GM12878 (cell line): ENCODE results near the gene RPLP2.

ENCODE experiments used
- BHLHE40 ChIP-seq, 2 experiments: fragments of 450-650 bp in 1 of 2; IDR thresholded peaks; 2 replicates each; pipeline ENCODE4 v1.6.1; 2011 to 2017; ENCODE audit warnings: low read depth in 2 of 2, borderline replicate concordance in 1 of 2, improper control_type of control experiment in 1 of 2, low read length in 1 of 2, mild to moderate bottlenecking in 1 of 2
- CBFB ChIP-seq: IDR thresholded peaks from 2 replicates; pipeline ENCODE4 v1.6.1; 2016; ENCODE audit warnings: antibody characterized with exemption, low read depth
- EZH2 ChIP-seq: IDR thresholded peaks from 2 replicates; pipeline ENCODE4 v1.6.1; 2012; ENCODE audit warnings: low read depth, mild to moderate bottlenecking, control low read depth, inconsistent platforms, low read length, borderline replicate concordance; ENCODE audit not compliant: control insufficient read depth
- FOXK2 ChIP-seq: fragments of 450-650 bp; IDR thresholded peaks from 2 replicates; pipeline ENCODE4 v1.6.1; 2017; ENCODE audit warnings: mild to moderate bottlenecking, moderate library complexity
- GATAD2B ChIP-seq: fragments of 450-650 bp; conservative IDR thresholded peaks from 2 replicates; pipeline ENCODE4 v1.6.1; 2017; ENCODE audit warnings: low read depth, mild to moderate bottlenecking, moderate library complexity
- KLF5 ChIP-seq: fragments of 450-650 bp; IDR thresholded peaks from 2 replicates; pipeline ENCODE4 v1.6.1; 2014; ENCODE audit warnings: mild to moderate bottlenecking; ENCODE audit not compliant: partially characterized antibody
- NFIC ChIP-seq: IDR thresholded peaks from 2 replicates; pipeline ENCODE4 v1.6.1; 2012; ENCODE audit warnings: low read depth, mild to moderate bottlenecking, inconsistent platforms, low read length, moderate library complexity
- RAD21 ChIP-seq: IDR thresholded peaks from 2 replicates; pipeline ENCODE4 v1.6.1; 2011; ENCODE audit warnings: mild to moderate bottlenecking, low read depth, low read length, moderate library complexity; ENCODE audit not compliant: insufficient read depth
- RBBP5 ChIP-seq: fragments of 200-600 bp; sonication (generic); conservative IDR thresholded peaks from 2 replicates; pipeline ENCODE4 v1.6.1; 2016
- SUZ12 ChIP-seq: fragments of 200-600 bp; sonication (generic); IDR thresholded peaks from one replicate; pipeline ENCODE4 v1.6.1; 2018; ENCODE audit warnings: antibody characterized with exemption, mild to moderate bottlenecking; ENCODE audit not compliant: unreplicated experiment
- TBL1XR1 ChIP-seq: IDR thresholded peaks from 2 replicates; pipeline ENCODE4 v1.6.1; 2012; ENCODE audit warnings: low read depth, low read length, improper control_type of control experiment
- TF ChIP-seq, protein P1 (sequence below), 3 experiments: IDR thresholded peaks in 2 of 3; conservative IDR thresholded peaks in 1 of 3; 2 replicates each; pipeline ENCODE4 v1.5.1; 2011; ENCODE audit warnings: low read depth in 3 of 3, low read length in 3 of 3, mild to moderate bottlenecking in 3 of 3, control low read depth in 2 of 3, moderate library complexity in 2 of 3, inconsistent platforms in 1 of 3, mixed read lengths in 1 of 3; ENCODE audit not compliant: control insufficient read depth in 2 of 3, insufficient read depth in 1 of 3; ENCODE audit errors: extremely low read depth in 1 of 3
- TF ChIP-seq, protein P2 (sequence below): IDR thresholded peaks from 2 replicates; pipeline ENCODE4 v1.6.1; 2012; ENCODE audit warnings: low read length, inconsistent platforms
- TF ChIP-seq, protein P3 (sequence below): IDR thresholded peaks from 2 replicates; pipeline ENCODE4 v1.6.1; 2012; ENCODE audit warnings: low read depth, low read length, improper control_type of control experiment

DNA sequence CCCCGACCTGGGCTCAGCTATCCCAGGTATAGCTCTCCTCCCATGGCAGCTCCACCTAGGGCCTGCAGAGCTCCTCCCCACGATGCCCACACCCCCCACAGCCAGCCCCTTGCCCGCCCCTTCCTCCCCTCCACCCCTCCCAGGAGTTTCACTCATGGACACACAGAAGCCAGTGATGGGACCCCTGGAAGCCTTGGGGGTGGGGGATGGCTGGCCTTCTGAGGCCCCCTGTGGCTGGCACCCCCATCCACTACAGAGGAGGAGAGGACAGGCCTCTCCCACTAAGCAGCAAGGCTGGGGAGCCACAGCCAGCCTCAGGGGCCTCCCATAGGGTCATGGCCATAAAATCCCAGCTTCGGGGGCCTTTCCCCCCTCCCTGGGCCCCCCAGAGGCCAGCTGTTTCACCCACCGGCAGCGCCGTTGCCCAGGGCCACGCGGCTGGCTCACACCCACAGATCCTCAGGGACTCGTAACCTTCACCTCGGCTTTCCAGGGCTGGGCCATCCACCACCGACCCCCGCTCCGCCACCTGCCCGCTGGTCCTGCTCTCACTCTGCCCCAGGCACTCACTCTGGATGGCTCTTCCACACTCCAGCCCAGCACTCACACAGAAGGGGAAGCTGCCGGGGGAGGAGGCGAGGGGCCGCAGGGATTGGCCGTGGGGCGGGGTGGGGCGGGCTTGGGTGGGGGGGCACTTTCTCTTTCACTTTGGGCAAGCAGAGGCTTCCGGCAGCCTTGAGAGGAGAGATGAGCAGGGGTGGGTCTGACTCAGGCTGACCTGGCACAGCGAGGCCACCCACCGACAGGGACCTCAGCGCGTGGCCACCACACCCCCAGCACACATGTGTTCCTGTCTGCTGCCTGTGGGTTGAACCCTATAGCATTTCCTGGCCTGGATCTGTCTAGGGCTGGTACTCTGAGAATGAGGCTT lies 13.9 kb upstream of the RPLP2 start:
- TF ChIP-seq TBL1XR1 (no peak), BHLHE40 (IDR thresholded peaks at IDR 0.05; ENCODE audit: borderline replicate concordance in 1 of 2, low read depth in 2 of 2, low read length in 1 of 2) (no peak), KLF5 (no peak), RAD21 (no peak), NFIC (no peak), EZH2 (no peak), FOXK2 (no peak), GATAD2B (no peak), RBBP5 (no peak), SUZ12 (no peak), CBFB (no peak)
- TF ChIP-seq, protein P1, sequence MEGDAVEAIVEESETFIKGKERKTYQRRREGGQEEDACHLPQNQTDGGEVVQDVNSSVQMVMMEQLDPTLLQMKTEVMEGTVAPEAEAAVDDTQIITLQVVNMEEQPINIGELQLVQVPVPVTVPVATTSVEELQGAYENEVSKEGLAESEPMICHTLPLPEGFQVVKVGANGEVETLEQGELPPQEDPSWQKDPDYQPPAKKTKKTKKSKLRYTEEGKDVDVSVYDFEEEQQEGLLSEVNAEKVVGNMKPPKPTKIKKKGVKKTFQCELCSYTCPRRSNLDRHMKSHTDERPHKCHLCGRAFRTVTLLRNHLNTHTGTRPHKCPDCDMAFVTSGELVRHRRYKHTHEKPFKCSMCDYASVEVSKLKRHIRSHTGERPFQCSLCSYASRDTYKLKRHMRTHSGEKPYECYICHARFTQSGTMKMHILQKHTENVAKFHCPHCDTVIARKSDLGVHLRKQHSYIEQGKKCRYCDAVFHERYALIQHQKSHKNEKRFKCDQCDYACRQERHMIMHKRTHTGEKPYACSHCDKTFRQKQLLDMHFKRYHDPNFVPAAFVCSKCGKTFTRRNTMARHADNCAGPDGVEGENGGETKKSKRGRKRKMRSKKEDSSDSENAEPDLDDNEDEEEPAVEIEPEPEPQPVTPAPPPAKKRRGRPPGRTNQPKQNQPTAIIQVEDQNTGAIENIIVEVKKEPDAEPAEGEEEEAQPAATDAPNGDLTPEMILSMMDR (IDR thresholded peaks at IDR 0.05 in 2 of 3, conservative IDR thresholded peaks at IDR 0.05 in 1 of 3; ENCODE audit: control insufficient read depth in 2 of 3, extremely low read depth in 1 of 3, insufficient read depth in 1 of 3, low read depth in 3 of 3, low read length in 3 of 3), result no peak
- TF ChIP-seq, protein P2, sequence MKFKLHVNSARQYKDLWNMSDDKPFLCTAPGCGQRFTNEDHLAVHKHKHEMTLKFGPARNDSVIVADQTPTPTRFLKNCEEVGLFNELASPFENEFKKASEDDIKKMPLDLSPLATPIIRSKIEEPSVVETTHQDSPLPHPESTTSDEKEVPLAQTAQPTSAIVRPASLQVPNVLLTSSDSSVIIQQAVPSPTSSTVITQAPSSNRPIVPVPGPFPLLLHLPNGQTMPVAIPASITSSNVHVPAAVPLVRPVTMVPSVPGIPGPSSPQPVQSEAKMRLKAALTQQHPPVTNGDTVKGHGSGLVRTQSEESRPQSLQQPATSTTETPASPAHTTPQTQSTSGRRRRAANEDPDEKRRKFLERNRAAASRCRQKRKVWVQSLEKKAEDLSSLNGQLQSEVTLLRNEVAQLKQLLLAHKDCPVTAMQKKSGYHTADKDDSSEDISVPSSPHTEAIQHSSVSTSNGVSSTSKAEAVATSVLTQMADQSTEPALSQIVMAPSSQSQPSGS, result no peak
- TF ChIP-seq, protein P3, sequence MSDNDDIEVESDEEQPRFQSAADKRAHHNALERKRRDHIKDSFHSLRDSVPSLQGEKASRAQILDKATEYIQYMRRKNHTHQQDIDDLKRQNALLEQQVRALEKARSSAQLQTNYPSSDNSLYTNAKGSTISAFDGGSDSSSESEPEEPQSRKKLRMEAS, result no peak; the same call in 1 of the 2 replicates
